ENCODE data around the gene RAB7B. TPM values are rescaled to one million over a fixed set of nuclear protein-coding genes. Genes with fewer than 3 reads are reported as not detected.

Gene RAB7B
- total and polyA plus RNA-seq, 9 of the 15 experiments (the other 6 are each of a cell fraction or from before 2014, with no cell fraction given) = 0.03 to 0.29 (median 0.07) TPM; not detected in 4

- Histone ChIP-seq H3K36me3 (ENCODE audit: control insufficient read depth, insufficient read depth, low read length) (no peaks in the 10 kb centered on the region), H3K4me1 (replicated peaks in 1 of 2; ENCODE audit: control insufficient read depth in 2 of 2, insufficient read depth in 2 of 2, low read length in 2 of 2) (peaks cover 9 to 16% of the 10 kb centered on the region in 2 experiments), H3K9me1 (ENCODE audit: control insufficient read depth, insufficient read depth, low read length) (no peaks in the 10 kb centered on the region), H3K9me3 (replicated peaks; ENCODE audit: control insufficient read depth, insufficient read depth, low read depth, low read length) (no peaks in the 10 kb centered on the region), H3K27ac (ENCODE audit: extremely low read depth, low read depth, low read length) (no peak overlapping the region), H4K20me1 (replicated peaks; ENCODE audit: control insufficient read depth, insufficient read depth, low read length) (no peaks in the 10 kb centered on the region; the same call in 1 of the 2 replicates), H3K4me3 (no peak overlapping the region), H3K9ac (ENCODE audit: insufficient read depth in 1 of 2, low read depth in 2 of 2, low read length in 2 of 2) (no peak overlapping the region), H3K79me2 (ENCODE audit: control insufficient read depth, insufficient read depth, low read length) (no peaks in the 10 kb centered on the region), H3K27me3 (ENCODE audit: control insufficient read depth in 2 of 2, insufficient read depth in 2 of 2, low read length in 2 of 2) (peaks cover 18 to 33% of the 10 kb centered on the region in 2 experiments), H3K4me2 (ENCODE audit: insufficient read depth, low read length) (no peak overlapping the region), H2AFZ (ENCODE audit: low read depth, low read length) (no peak overlapping the region)
- ChIA-PET POLR2A (interaction anchor here (0.6 kb wide), 1 partner anchor 20 kb away, joined by 3 read pairs; no protein-coding TSS in a partner anchor), CTCF (ENCODE audit: low intra/inter-chr PET ratio) (no interaction called here)
- ATAC-seq (no peak; the same call in 2 of the 3 replicates), DNase-seq (ENCODE audit: extremely low read depth in 1 of 4, low spot score in 3 of 4) (peak in 2 of 4 experiments; percentile 26 to 42), FAIRE-seq (no peak)
- TF ChIP-seq, protein P1, sequence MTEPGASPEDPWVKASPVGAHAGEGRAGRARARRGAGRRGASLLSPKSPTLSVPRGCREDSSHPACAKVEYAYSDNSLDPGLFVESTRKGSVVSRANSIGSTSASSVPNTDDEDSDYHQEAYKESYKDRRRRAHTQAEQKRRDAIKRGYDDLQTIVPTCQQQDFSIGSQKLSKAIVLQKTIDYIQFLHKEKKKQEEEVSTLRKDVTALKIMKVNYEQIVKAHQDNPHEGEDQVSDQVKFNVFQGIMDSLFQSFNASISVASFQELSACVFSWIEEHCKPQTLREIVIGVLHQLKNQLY (CRISPR knock-in tag; conservative IDR thresholded peaks at IDR 0.05) = no peak
- TF ChIP-seq CEBPG (CRISPR knock-in tag; IDR thresholded peaks at IDR 0.05) (0 out of 2 replicates have a peak, but pooled peaks have one; percentile 11), CEBPG (tag; conservative IDR thresholded peaks at IDR 0.05 in 1 of 2, IDR thresholded peaks at IDR 0.05 in 1 of 2) (no peak), EGR1 (conservative IDR thresholded peaks at IDR 0.05) (peak; percentile 79), JUND (IDR thresholded peaks at IDR 0.05; ENCODE audit: borderline replicate concordance, low read depth, low read length) (peak; percentile 37; the same call in 1 of the 2 replicates), JUND (tag; IDR thresholded peaks at IDR 0.05; ENCODE audit: borderline replicate concordance, low read depth, low read length) (no peak), NCOA4 (IDR thresholded peaks at IDR 0.05; ENCODE audit: partially characterized antibody) (no peak), FOXM1 (IDR thresholded peaks at IDR 0.05; ENCODE audit: low read depth) (no peak), FOXM1 (CRISPR knock-in tag; IDR thresholded peaks at IDR 0.05; ENCODE audit: low read depth) (no peak), CREBBP (IDR thresholded peaks at IDR 0.05; ENCODE audit: low read depth, low read length) (no peak), TFE3 (CRISPR knock-in tag; IDR thresholded peaks at IDR 0.05) (no peak), FOSL1 (tag; conservative IDR thresholded peaks at IDR 0.05) (peak; percentile 42; the same call in 1 of the 2 replicates)
- TF ChIP-seq, protein P2, sequence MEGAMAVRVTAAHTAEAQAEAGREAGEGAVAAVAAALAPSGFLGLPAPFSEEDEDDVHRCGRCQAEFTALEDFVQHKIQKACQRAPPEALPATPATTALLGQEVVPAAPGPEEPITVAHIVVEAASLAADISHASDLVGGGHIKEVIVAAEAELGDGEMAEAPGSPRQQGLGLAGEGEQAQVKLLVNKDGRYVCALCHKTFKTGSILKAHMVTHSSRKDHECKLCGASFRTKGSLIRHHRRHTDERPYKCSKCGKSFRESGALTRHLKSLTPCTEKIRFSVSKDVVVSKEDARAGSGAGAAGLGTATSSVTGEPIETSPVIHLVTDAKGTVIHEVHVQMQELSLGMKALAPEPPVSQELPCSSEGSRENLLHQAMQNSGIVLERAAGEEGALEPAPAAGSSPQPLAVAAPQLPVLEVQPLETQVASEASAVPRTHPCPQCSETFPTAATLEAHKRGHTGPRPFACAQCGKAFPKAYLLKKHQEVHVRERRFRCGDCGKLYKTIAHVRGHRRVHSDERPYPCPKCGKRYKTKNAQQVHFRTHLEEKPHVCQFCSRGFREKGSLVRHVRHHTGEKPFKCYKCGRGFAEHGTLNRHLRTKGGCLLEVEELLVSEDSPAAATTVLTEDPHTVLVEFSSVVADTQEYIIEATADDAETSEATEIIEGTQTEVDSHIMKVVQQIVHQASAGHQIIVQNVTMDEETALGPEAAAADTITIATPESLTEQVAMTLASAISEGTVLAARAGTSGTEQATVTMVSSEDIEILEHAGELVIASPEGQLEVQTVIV (CRISPR knock-in tag; IDR thresholded peaks at IDR 0.05; ENCODE audit: borderline replicate concordance) = no peak
- TF ChIP-seq, protein P3, sequence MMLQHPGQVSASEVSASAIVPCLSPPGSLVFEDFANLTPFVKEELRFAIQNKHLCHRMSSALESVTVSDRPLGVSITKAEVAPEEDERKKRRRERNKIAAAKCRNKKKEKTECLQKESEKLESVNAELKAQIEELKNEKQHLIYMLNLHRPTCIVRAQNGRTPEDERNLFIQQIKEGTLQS (IDR thresholded peaks at IDR 0.05) = peak; percentile 28; the same call in 1 of the 2 replicates
- TF ChIP-seq, protein P3 (CRISPR knock-in tag; conservative IDR thresholded peaks at IDR 0.05) = no peak
- in situ Hi-C loops (cut with MboI) = no loop called here
- BruUV-seq (replicated peaks) = no TSS peak
- 3% methylated on average over 8 of the region's 8 CpGs for WGBS (ENCODE audit: insufficient coverage, low coverage, missing lambda C conversion rate)
- intact Hi-C loops (cut with micrococcal nuclease) = no loop called here
Measured at GRCh38 chr1:206011057-206011456, 7.9 kb upstream of the RAB7B start.
